MCF 10A (cell line): ENCODE measurements around the gene MCM9. TPM values are rescaled to one million over a fixed set of nuclear protein-coding genes. Genes with fewer than 3 reads are reported as not detected.
A peak's percentile ranks its signal among the peaks of the same experiment; 100 is the strongest.

Source experiments
- Bru-seq: library from RNA; stranded (reverse); fragments of 400-500 nt; gene quantifications from one replicate; lab custom pipeline; 2021; lab: Mats Ljungman, UMichigan
- BruChase-seq, 2 experiments: library from RNA; stranded (reverse); fragments of 400-500 nt; gene quantifications; one replicate each; lab custom pipeline; 2021; lab: Mats Ljungman, UMichigan
- BruUV-seq: library from RNA; stranded (reverse); fragments of 400-500 nt; replicated peaks from 2 replicates; lab custom pipeline; 2021; lab: Mats Ljungman, UMichigan
- CTCF ChIA-PET: fragments of 300-600 bp; sonication (Branson Sonifier 250); formaldehyde crosslinking; extraction: SDS; loops from one replicate; lab custom pipeline; 2021; ENCODE audit warnings: antibody characterized with exemption, inconsistent platforms; lab: Yijun Ruan, JAX
- POLR2A ChIA-PET: fragments of 300-600, 350-650 bp; sonication (Branson Sonifier 250); formaldehyde crosslinking; extraction: SDS; loops from one replicate; lab custom pipeline; 2020; ENCODE audit warnings: antibody characterized with exemption, inconsistent platforms; lab: Yijun Ruan, JAX
- DNase-seq: peaks from one replicate; pipeline ENCODE4 v3.0.0-alpha.2; 2018; ENCODE audit not compliant: unreplicated experiment
- H3K27ac Mint-ChIP-seq: one replicate; pipeline ENCODE4 v1.8.0; 2022; ENCODE audit warnings: mild to moderate bottlenecking, low read depth, mixed read lengths; ENCODE audit not compliant: unreplicated experiment
- H3K27me3 Mint-ChIP-seq: one replicate; pipeline ENCODE4 v1.8.0; 2022; ENCODE audit warnings: mixed read lengths; ENCODE audit not compliant: insufficient read depth, unreplicated experiment
- H3K36me3 Mint-ChIP-seq: one replicate; pipeline ENCODE4 v1.8.0; 2022; ENCODE audit warnings: mild to moderate bottlenecking, moderate library complexity, mixed read lengths; ENCODE audit not compliant: insufficient read depth, unreplicated experiment
- H3K4me1 Mint-ChIP-seq: one replicate; pipeline ENCODE4 v1.8.0; 2022; ENCODE audit warnings: mixed read lengths; ENCODE audit not compliant: insufficient read depth, unreplicated experiment
- H3K4me3 Mint-ChIP-seq: one replicate; pipeline ENCODE4 v1.8.0; 2022; ENCODE audit warnings: mild to moderate bottlenecking, moderate library complexity, mixed read lengths; ENCODE audit not compliant: unreplicated experiment
- H3K9me3 Mint-ChIP-seq: one replicate; pipeline ENCODE4 v1.8.0; 2022; ENCODE audit warnings: mixed read lengths; ENCODE audit not compliant: unreplicated experiment
- intact Hi-C: fragments of 100-400 bp; cut with micrococcal nuclease; formaldehyde crosslinking; loops from 2 replicates; pipeline ENCODE4 v1.14.1; 2022
- long read RNA-seq: library from polyadenylated mRNA; stranded (forward); transcript quantifications from one replicate; pipeline ENCODE4 v2.0.0, GENCODE V29; 2022
- total RNA-seq: library from RNA; stranded (reverse); gene quantifications from 2 replicates; pipeline ENCODE4 v1.2.3, GENCODE V29; 2022
- TF ChIP-seq, protein P1 (sequence below): fragments of 200-600 bp; IDR thresholded peaks from one replicate; pipeline ENCODE4 v1.8.0; 2022; ENCODE audit warnings: antibody characterized with exemption, mild to moderate bottlenecking; ENCODE audit not compliant: unreplicated experiment

The MCM9 gene
- total RNA-seq (13.0 and 14.7 TPM in 2 replicates), Bru-seq, nascent RNA (percentile 76 among the genes with signal in this experiment), BruChase-seq, experiment 1, labeled RNA remaining after a 6-hour chase (percentile 62 among the genes with signal in this experiment), BruChase-seq, experiment 2, labeled RNA remaining after a 2-hour chase (percentile 68 among the genes with signal in this experiment)
- long read RNA-seq, full-length matches to known transcripts, result 6 of 31 reads
- long read RNA-seq, partial matches to known transcripts, result 6 of 31 reads
- long read RNA-seq, other reads (novel, unspliced or antisense), result 19 of 31 reads

DNA sequence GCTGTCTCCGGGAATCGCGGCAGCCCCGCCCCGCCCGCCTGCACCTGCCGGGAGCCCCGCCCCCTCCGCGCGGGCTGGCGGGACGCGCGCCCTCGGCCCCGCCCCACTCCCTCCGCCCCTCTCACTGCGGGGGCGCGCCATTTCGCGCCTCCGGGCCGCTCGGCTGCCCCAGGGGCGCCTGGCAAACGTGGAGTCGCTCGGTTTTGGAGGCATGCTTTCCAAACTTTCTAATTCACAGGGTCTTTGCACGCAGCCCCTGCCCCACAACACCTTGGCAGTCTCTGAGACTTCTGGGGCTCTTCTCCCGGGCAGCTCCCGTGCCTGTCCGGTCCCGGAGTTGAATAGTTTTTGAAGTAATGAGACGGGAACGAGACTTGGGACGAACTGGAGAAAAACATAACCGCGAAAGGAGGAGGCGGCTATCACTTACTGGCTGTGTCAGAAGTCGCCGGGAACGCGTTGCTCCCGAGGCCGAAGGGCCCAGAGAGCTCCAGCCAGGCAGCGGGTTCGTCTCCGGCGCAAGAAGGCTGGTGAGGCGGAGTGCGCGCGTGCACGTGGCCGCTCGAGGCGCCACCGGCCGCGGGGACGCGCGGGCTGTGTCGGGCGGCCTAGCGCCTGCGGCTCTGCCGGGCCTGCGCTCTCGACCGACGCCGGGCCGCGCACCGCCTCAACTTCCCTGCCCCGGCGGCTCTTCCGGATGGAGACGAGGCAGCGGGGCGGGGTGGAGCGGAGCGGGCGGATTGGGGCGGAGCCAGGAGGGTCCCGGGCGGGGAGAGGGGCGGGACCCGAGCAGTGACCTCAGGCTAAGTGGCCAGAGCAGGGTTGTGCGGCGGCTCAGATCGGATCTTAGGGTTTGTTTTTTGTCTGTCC, at the start of gene MCM9:
TSS of gene MCM9 (minus strand) at position 699 of the 870 bp plus-strand sequence. CDS start 3,436 bp downstream, outside the sequence.
- TF ChIP-seq, protein P1, sequence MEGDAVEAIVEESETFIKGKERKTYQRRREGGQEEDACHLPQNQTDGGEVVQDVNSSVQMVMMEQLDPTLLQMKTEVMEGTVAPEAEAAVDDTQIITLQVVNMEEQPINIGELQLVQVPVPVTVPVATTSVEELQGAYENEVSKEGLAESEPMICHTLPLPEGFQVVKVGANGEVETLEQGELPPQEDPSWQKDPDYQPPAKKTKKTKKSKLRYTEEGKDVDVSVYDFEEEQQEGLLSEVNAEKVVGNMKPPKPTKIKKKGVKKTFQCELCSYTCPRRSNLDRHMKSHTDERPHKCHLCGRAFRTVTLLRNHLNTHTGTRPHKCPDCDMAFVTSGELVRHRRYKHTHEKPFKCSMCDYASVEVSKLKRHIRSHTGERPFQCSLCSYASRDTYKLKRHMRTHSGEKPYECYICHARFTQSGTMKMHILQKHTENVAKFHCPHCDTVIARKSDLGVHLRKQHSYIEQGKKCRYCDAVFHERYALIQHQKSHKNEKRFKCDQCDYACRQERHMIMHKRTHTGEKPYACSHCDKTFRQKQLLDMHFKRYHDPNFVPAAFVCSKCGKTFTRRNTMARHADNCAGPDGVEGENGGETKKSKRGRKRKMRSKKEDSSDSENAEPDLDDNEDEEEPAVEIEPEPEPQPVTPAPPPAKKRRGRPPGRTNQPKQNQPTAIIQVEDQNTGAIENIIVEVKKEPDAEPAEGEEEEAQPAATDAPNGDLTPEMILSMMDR, result no peak
- DNase-seq, result peak; percentile 85
- H3K4me3 Mint-ChIP-seq, result peak within 1 kb of the TSS; percentile 85
- intact Hi-C loops, result loop anchor here (1.0 kb wide), 1 partner anchor 40 kb away; the partner anchor contains the start of gene ASF1A
- H3K36me3 Mint-ChIP-seq, result peaks cover 9% of the 10 kb centered on the region
- POLR2A ChIA-PET, result interaction anchor here (0.6 to 2.5 kb wide), 16 partner anchors 9 to 1264 kb away, joined by 3 to 35 read pairs (median 4); partner anchors contain the start of gene ASF1A
- H3K9me3 Mint-ChIP-seq, result no peaks in the 10 kb centered on the region
- H3K4me1 Mint-ChIP-seq, result peaks cover 23% of the 10 kb centered on the region
- H3K27ac Mint-ChIP-seq, result peak within 1 kb of the TSS; percentile 82
- no peaks in the 10 kb centered on the region for H3K27me3 Mint-ChIP-seq
- no TSS peak for BruUV-seq
- CTCF ChIA-PET, result interaction anchor here (0.7 to 1.0 kb wide), 5 partner anchors 29 to 1555 kb away, joined by 3 read pairs; partner anchors contain the start of gene ASF1A

DNA sequence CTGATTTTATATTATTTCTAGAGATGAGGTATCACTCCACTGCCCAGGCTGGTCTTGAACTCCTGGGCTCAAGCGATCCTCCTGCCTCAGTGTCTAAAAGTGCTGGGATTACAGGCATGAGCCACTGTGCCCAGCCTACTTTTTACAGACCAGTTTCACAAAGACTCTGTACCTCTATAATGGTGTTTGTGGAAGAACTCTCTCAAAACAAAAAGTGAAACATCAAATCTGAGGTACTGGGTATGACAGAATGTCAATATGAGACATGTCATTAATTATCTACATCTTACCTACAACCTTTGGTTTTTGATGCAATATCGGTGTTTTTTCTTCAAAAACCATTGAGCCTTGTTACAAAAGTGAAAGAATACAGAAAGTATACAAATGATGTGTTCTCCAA, 49.4 kb upstream of the MCM9 start:
- no peak for DNase-seq
- BruUV-seq, result no TSS peak
- Mint-ChIP-seq H3K36me3 (no peaks in the 10 kb centered on the region), H3K4me3 (no peak overlapping the region), H3K4me1 (peaks cover 6% of the 10 kb centered on the region), H3K27ac (no peak overlapping the region), H3K27me3 (no peaks in the 10 kb centered on the region), H3K9me3 (no peaks in the 10 kb centered on the region)
- TF ChIP-seq, protein P1, result no peak
- ChIA-PET CTCF (no interaction called here), POLR2A (no interaction called here)
- intact Hi-C loops, result no loop called here

DNA sequence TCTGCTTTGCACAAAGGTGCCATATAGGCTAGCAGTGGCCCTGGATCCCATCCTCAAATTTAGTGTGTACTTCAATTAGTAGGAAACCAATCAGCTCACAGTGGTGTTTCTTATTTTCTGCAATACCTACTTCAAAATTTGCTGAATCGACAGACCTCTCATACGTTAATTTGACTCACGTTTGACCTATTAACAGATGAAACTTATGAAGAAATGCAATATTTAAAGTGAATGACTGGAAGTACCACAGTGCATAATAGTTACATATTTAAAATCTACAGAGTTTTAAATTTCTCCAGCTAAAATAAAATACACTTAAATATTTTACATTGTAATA, 47.6 kb upstream of the MCM9 start:
- no peak for DNase-seq
- no TSS peak for BruUV-seq
- Mint-ChIP-seq H3K4me3 (no peak overlapping the region), H3K9me3 (no peaks in the 10 kb centered on the region), H3K36me3 (no peaks in the 10 kb centered on the region), H3K27ac (no peak overlapping the region), H3K27me3 (no peaks in the 10 kb centered on the region), H3K4me1 (peaks cover 6% of the 10 kb centered on the region)
- TF ChIP-seq, protein P1, result no peak
- CTCF ChIA-PET, result interaction anchor here (0.6 to 1.0 kb wide), 3 partner anchors 14 to 661 kb away, joined by 3 read pairs; no protein-coding TSS in a partner anchor
- intact Hi-C loops, result no loop called here
- POLR2A ChIA-PET, result interaction anchor here (1.0 kb wide), 1 partner anchor 28 kb away, joined by 3 read pairs; no protein-coding TSS in a partner anchor
